CD14-positive monocyte (primary cell): Measurements from ENCODE around the gene PPP6C. TPM values are rescaled to one million over a fixed set of nuclear protein-coding genes. Genes with fewer than 3 reads are reported as not detected.

ENCODE experiments used
- DNase-seq, 3 donors: peaks; one replicate each; pipeline ENCODE4 v3.0.0-alpha.2; 2011 to 2022
- H2AFZ ChIP-seq: 2 replicates; pipeline ENCODE4 v1.6.0; 2012; ENCODE audit warnings: mild to moderate bottlenecking, low read depth, low read length, inconsistent platforms; ENCODE audit not compliant: insufficient read depth, poor library complexity, severe bottlenecking
- H3K27ac ChIP-seq, 2 donors: 1 replicate in 1 of 2; 2 replicates in 1 of 2; pipeline ENCODE4 v1.5.1; 2012 to 2013; ENCODE audit warnings: low read length in 2 of 2, control low read depth in 1 of 2, inconsistent platforms in 1 of 2, low read depth in 1 of 2, mild to moderate bottlenecking in 1 of 2
- H3K27me3 ChIP-seq, 2 donors: one replicate each; pipeline versions ENCODE4 v1.6.0 to v1.6.1; 2011 to 2013; ENCODE audit warnings: low read length in 2 of 2; ENCODE audit not compliant: control insufficient read depth in 2 of 2, insufficient read depth in 2 of 2
- H3K36me3 ChIP-seq, 2 donors: replicated peaks in 1 of 2; 1 replicate in 1 of 2; 2 replicates in 1 of 2; pipeline versions ENCODE4 v1.5.1 to v1.6.1; 2012 to 2013; ENCODE audit warnings: low read length in 2 of 2, control low read depth in 1 of 2, inconsistent platforms in 1 of 2, mild to moderate bottlenecking in 1 of 2; ENCODE audit not compliant: insufficient read depth in 2 of 2, control insufficient read depth in 1 of 2
- H3K4me1 ChIP-seq, 2 donors: 1 replicate in 1 of 2; 2 replicates in 1 of 2; pipeline versions ENCODE4 v1.5.1 to v1.6.1; 2012 to 2013; ENCODE audit warnings: low read length in 2 of 2, control low read depth in 1 of 2, inconsistent platforms in 1 of 2, mild to moderate bottlenecking in 1 of 2, moderate library complexity in 1 of 2; ENCODE audit not compliant: insufficient read depth in 2 of 2, control insufficient read depth in 1 of 2
- H3K4me2 ChIP-seq: replicated peaks from 2 replicates; pipeline ENCODE3; 2012; ENCODE audit warnings: low read length, moderate library complexity, mild to moderate bottlenecking; ENCODE audit not compliant: poor library complexity, severe bottlenecking; ENCODE audit errors: extremely low read depth
- H3K4me3 ChIP-seq, 3 experiments: fragments of 200-600 bp in 1 of 3; sonication (generic) in 1 of 3; replicated peaks in 1 of 3; 1 replicate in 2 of 3; 2 replicates in 1 of 3; pipeline ENCODE4 v1.5.1; 2011 to 2013; ENCODE audit warnings: low read length in 3 of 3, mild to moderate bottlenecking in 3 of 3, control low read depth in 2 of 3, low read depth in 2 of 3, inconsistent platforms in 1 of 3, moderate library complexity in 1 of 3
- H3K79me2 ChIP-seq: 2 replicates; pipeline ENCODE4 v1.6.0; 2012; ENCODE audit warnings: mild to moderate bottlenecking, control low read depth, inconsistent platforms, low read length, moderate library complexity; ENCODE audit not compliant: insufficient read depth
- H3K9ac ChIP-seq: 2 replicates; pipeline ENCODE4 v1.6.0; 2017; ENCODE audit warnings: low read length, mild to moderate bottlenecking; ENCODE audit not compliant: insufficient read depth, poor library complexity, severe bottlenecking
- H3K9me3 ChIP-seq, 2 donors: replicated peaks in 1 of 2; 1 replicate in 1 of 2; 2 replicates in 1 of 2; pipeline versions ENCODE4 v1.5.1 to v1.6.1; 2012 to 2013; ENCODE audit warnings: low read length in 2 of 2, control low read depth in 1 of 2; ENCODE audit not compliant: control insufficient read depth in 1 of 2, insufficient read depth in 1 of 2
- H4K20me1 ChIP-seq: 2 replicates; pipeline ENCODE4 v1.6.0; 2012; ENCODE audit warnings: mild to moderate bottlenecking, low read length, control low read depth, moderate library complexity; ENCODE audit not compliant: insufficient read depth
- H3K27ac Mint-ChIP-seq, 7 donors: one replicate each; pipeline ENCODE4 v1.8.0; 2020; ENCODE audit warnings: mild to moderate bottlenecking in 7 of 7, mixed read lengths in 7 of 7, moderate library complexity in 6 of 7, inconsistent platforms in 2 of 7
- H3K27me3 Mint-ChIP-seq, 3 donors: one replicate each; pipeline ENCODE4 v1.8.0; 2021 to 2022; ENCODE audit warnings: low read depth in 3 of 3, mild to moderate bottlenecking in 3 of 3, mixed read lengths in 3 of 3, moderate library complexity in 3 of 3, inconsistent platforms in 1 of 3
- H3K36me3 Mint-ChIP-seq, 2 donors: one replicate each; pipeline ENCODE4 v1.8.0; 2020; ENCODE audit warnings: mixed read lengths in 2 of 2, inconsistent platforms in 1 of 2, mild to moderate bottlenecking in 1 of 2
- H3K4me1 Mint-ChIP-seq: one replicate; pipeline ENCODE4 v1.8.0; 2020; ENCODE audit warnings: mild to moderate bottlenecking, mixed read lengths
- H3K4me3 Mint-ChIP-seq, 2 donors: one replicate each; pipeline ENCODE4 v1.8.0; 2020; ENCODE audit warnings: mild to moderate bottlenecking in 2 of 2, mixed read lengths in 2 of 2, moderate library complexity in 1 of 2
- H3K9me3 Mint-ChIP-seq, 7 donors: one replicate each; pipeline ENCODE4 v1.8.0; 2020 to 2022; ENCODE audit warnings: mixed read lengths in 7 of 7, mild to moderate bottlenecking in 6 of 7, moderate library complexity in 6 of 7, inconsistent platforms in 2 of 7
- CTCF ChIP-seq: fragments of 200-600 bp; IDR thresholded peaks from one replicate; pipeline ENCODE4 v1.8.0; 2022; ENCODE audit warnings: antibody characterized with exemption, mild to moderate bottlenecking
- WGBS: methylation state at CpG from one replicate; pipeline ENCODE4 v1.1.5; 2013; ENCODE audit warnings: missing lambda C conversion rate; ENCODE audit not compliant: insufficient coverage; 5-methylcytosine and 5-hydroxymethylcytosine counted together
- intact Hi-C, 2 donors: fragments of 100-400 bp; cut with micrococcal nuclease; formaldehyde crosslinking; loops; one replicate each; pipeline versions ENCODE4 v1.15.0 to v1.15.1; 2023
- polyA plus RNA-seq, 3 donors: library from polyadenylated mRNA; depleted of rRNA in 1 of 3; unstranded in 2 of 3; stranded (reverse) in 1 of 3; fragments of 300-500 nt in 2 of 3; fragments of >200 nt in 1 of 3; fragmentation: Illumina TruSeq in 2 of 3; gene quantifications; 1 replicate in 2 of 3; 2 replicates in 1 of 3; pipeline ENCODE4 v1.2.3, GENCODE V29; 2012 to 2021

PPP6C gene
- polyA plus RNA-seq, 3 donors, result 20.0 to 48.1 (median 36.9) TPM

GRCh38 chr9:125172031-125172755, 17.4 kb downstream of the PPP6C start:
- H3K79me2 ChIP-seq, result peaks cover 91% of the 10 kb centered on the region
- WGBS, result 14% methylated on average over 5 of the region's 6 CpGs
- peaks cover 17% of the 10 kb centered on the region for H3K4me1 Mint-ChIP-seq

DNA sequence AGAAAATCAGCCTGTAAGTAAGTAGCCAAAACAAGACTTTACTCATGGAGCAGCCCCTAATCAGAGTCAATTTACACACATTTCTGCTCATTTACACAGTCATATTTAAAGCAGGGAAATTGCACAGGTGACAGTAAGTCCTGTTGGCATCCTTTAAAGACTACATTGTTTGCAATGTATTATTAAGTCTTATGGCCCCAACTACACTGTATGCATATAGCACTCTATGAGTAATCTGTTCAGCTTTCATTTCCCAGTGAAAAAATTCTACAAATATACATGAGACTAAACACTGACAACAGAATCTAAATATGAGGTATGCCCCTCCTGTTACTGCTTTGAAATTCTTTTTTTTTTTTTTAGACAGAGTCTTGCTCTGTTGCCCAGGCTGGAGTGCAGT, 19.7 kb downstream of the PPP6C start:
- Mint-ChIP-seq H3K4me3 (no peak overlapping the region), H3K9me3 (no peaks in the 10 kb centered on the region), H3K27me3 (no peaks in the 10 kb centered on the region), H3K36me3 (peaks cover 33 to 55% of the 10 kb centered on the region in 2 donors), H3K4me1 (peaks cover 15% of the 10 kb centered on the region), H3K27ac (peak overlapping the region in 1 of 7 donors; percentile 46)
- Histone ChIP-seq H2AFZ (no peak overlapping the region), H3K9me3 (no peaks in the 10 kb centered on the region), H3K4me3 (no peak overlapping the region), H4K20me1 (peaks cover 70% of the 10 kb centered on the region), H3K4me2 (no peak overlapping the region), H3K36me3 (peaks cover 26 to 59% of the 10 kb centered on the region in 2 donors), H3K4me1 (peaks cover 11 to 15% of the 10 kb centered on the region in 2 donors), H3K79me2 (peaks cover 87% of the 10 kb centered on the region), H3K9ac (no peak overlapping the region), H3K27me3 (no peaks in the 10 kb centered on the region), H3K27ac (no peak overlapping the region)
- TF ChIP-seq CTCF, result no peak
- no peak for DNase-seq
- intact Hi-C loops, result no loop called here

More at GRCh38 chr9:125172031-125172755, 17.4 kb downstream of the PPP6C start:
- no peak overlapping the region for H2AFZ ChIP-seq
- no peak for TF ChIP-seq CTCF
- Mint-ChIP-seq H3K27me3 (peaks cover 0 to 2% (median 0%) of the 10 kb centered on the region in 3 donors), H3K4me3 (peak overlapping the region; percentile 18 to 47), H3K27ac (peak overlapping the region in 6 of 7 donors; percentile 40 to 87 (median 56)), H3K9me3 (no peaks in the 10 kb centered on the region), H3K36me3 (peaks cover 31 to 51% of the 10 kb centered on the region in 2 donors)
- peak in 1 of 3 donors; percentile 12 for DNase-seq
- H3K27me3 ChIP-seq, result no peaks in the 10 kb centered on the region
- H3K9me3 ChIP-seq, result no peaks in the 10 kb centered on the region
- H3K27ac ChIP-seq, result peak overlapping the region in 1 of 2 donors; percentile 71
- H3K4me3 ChIP-seq, result peak overlapping the region in 1 of 3 experiments; percentile 32
- H4K20me1 ChIP-seq, result peaks cover 74% of the 10 kb centered on the region
- H3K9ac ChIP-seq, result no peak overlapping the region
- intact Hi-C loops, result no loop called here
- H3K36me3 ChIP-seq, result peaks cover 26 to 42% of the 10 kb centered on the region in 2 donors
- H3K4me1 ChIP-seq, result peaks cover 11 to 15% of the 10 kb centered on the region in 2 donors
- H3K4me2 ChIP-seq, result peak overlapping the region; percentile 34
